Limb (tissue), 2 donors: ENCODE results near the gene HLA-DMB.
A peak's percentile ranks its signal among the peaks of the same experiment; 100 is the strongest.

ENCODE experiments used
- DNase-seq, 2 donors: peaks; one replicate each; pipeline ENCODE4 v3.0.0-alpha.2; 2016; ENCODE audit errors: extremely low spot score in 2 of 2

The HLA-DMB gene

GRCh38 chr6:32971581-32972352, 30.9 kb upstream of the HLA-DMB start:
- DNase-seq = peak; percentile 99 to 100

- DNase-seq = no peak
These were observed 30.4 kb upstream of the HLA-DMB start for GRCh38 chr6:32971242-32971580.

- DNase-seq = peak; percentile 85 to 93
These were observed 29.8 kb upstream of the HLA-DMB start for GRCh38 chr6:32970413-32971241.

GRCh38 chr6:32969685-32970412, 29.0 kb upstream of the HLA-DMB start:
- peak; percentile 89 to 90 for DNase-seq

GRCh38 chr6:32968867-32969684, 28.2 kb upstream of the HLA-DMB start:
- DNase-seq = peak; percentile 69 to 88

- peak; percentile 97 to 98 for DNase-seq
These were observed 27.5 kb upstream of the HLA-DMB start, which contains the start of gene BRD2 for GRCh38 chr6:32968093-32968866. Gene BRD2 (plus strand): TSS chr6:32968594. CDS start chr6:32972899, 4,305 bp downstream.

GRCh38 chr6:32967151-32968091, 26.6 kb upstream of the HLA-DMB start:
- DNase-seq = peak in 1 of 2 donors; percentile 58

- DNase-seq = no peak
These were observed 23.9 kb upstream of the HLA-DMB start for GRCh38 chr6:32964776-32965175.

GRCh38 chr6:32963866-32964265, 23.0 kb upstream of the HLA-DMB start:
- DNase-seq = no peak

GRCh38 chr6:32962213-32962826, 21.5 kb upstream of the HLA-DMB start:
- DNase-seq = no peak

GRCh38 chr6:32960563-32960962, 19.7 kb upstream of the HLA-DMB start:
- DNase-seq = no peak

- DNase-seq = no peak
These were observed 15.3 kb upstream of the HLA-DMB start for GRCh38 chr6:32956176-32956575.

- no peak for DNase-seq
These were observed 14.4 kb upstream of the HLA-DMB start for GRCh38 chr6:32954986-32955802.

GRCh38 chr6:32954267-32954666, 13.4 kb upstream of the HLA-DMB start:
- DNase-seq = no peak

GRCh38 chr6:32953775-32954174, 12.9 kb upstream of the HLA-DMB start:
- DNase-seq = no peak

- DNase-seq = peak; percentile 24 to 56
These were observed 12.2 kb upstream of the HLA-DMB start, which contains the start of gene HLA-DMA for GRCh38 chr6:32952817-32953739. Gene HLA-DMA (minus strand): TSS chr6:32953097. CDS start chr6:32953036, 61 bp downstream.

- no peak for DNase-seq
These were observed 9.6 kb upstream of the HLA-DMB start for GRCh38 chr6:32950449-32950848.
